WTC11 (cell line): ENCODE measurements around the gene THOC2. TPM values are rescaled to one million over a fixed set of nuclear protein-coding genes. Genes with fewer than 3 reads are reported as not detected.

ENCODE experiments used
- ATAC-seq: fragments of 200-7000 bp; cut with Tn5 transposase; 2 replicates; pipeline ENCODE4 v1.10.0; 2021; ENCODE audit warnings: mild to moderate bottlenecking, moderate library complexity
- CTCF ChIA-PET: fragments of 300-600 bp; sonication (Branson Sonifier 250); formaldehyde crosslinking; loops from one replicate; lab custom pipeline; 2021; ENCODE audit warnings: antibody characterized with exemption; lab: Charles Lee
- POLR2A ChIA-PET: fragments of 350-600 bp; sonication (Branson Sonifier 250); formaldehyde crosslinking; loops from one replicate; lab custom pipeline; 2021; ENCODE audit warnings: antibody characterized with exemption; lab: Charles Lee
- DNase-seq: peaks from one replicate; pipeline ENCODE4 v3.0.0; 2021; ENCODE audit warnings: low spot score
- H3K27ac Mint-ChIP-seq: 2 replicates; pipeline ENCODE4 v1.8.0; 2021; ENCODE audit warnings: mixed read lengths
- H3K27me3 Mint-ChIP-seq: 2 replicates; pipeline ENCODE4 v1.8.0; 2021; ENCODE audit warnings: low read depth, mild to moderate bottlenecking, moderate library complexity, mixed read lengths
- H3K36me3 Mint-ChIP-seq: 2 replicates; pipeline ENCODE4 v1.8.0; 2021; ENCODE audit warnings: mixed read lengths
- H3K4me1 Mint-ChIP-seq: 2 replicates; pipeline ENCODE4 v1.8.0; 2022; ENCODE audit warnings: mixed read lengths
- H3K4me3 Mint-ChIP-seq: 2 replicates; pipeline ENCODE4 v1.8.0; 2021; ENCODE audit warnings: mild to moderate bottlenecking, moderate library complexity, mixed read lengths
- H3K9me3 Mint-ChIP-seq: 2 replicates; pipeline ENCODE4 v1.8.0; 2021; ENCODE audit warnings: mixed read lengths
- ARID4B ChIP-seq: sonication (generic); formaldehyde crosslinking; IDR thresholded peaks from 2 replicates; pipeline ENCODE4 v1.8.0; 2023; ENCODE audit warnings: missing genetic modification reagents, mild to moderate bottlenecking, borderline replicate concordance
- ATF6 ChIP-seq: sonication (generic); formaldehyde crosslinking; IDR thresholded peaks from 2 replicates; pipeline ENCODE4 v1.8.1; 2023; ENCODE audit warnings: mild to moderate bottlenecking, missing genetic modification reagents
- CREM ChIP-seq: sonication (generic); formaldehyde crosslinking; IDR thresholded peaks from 2 replicates; pipeline ENCODE4 v1.8.1; 2022; ENCODE audit warnings: mild to moderate bottlenecking, missing genetic modification reagents, moderate library complexity
- FOXK1 ChIP-seq: sonication (generic); formaldehyde crosslinking; IDR thresholded peaks from 2 replicates; pipeline ENCODE4 v1.8.0; 2022; ENCODE audit warnings: mild to moderate bottlenecking, moderate library complexity, missing genetic modification reagents
- FOXP1 ChIP-seq: sonication (generic); formaldehyde crosslinking; IDR thresholded peaks from 2 replicates; pipeline ENCODE4 v1.8.0; 2022; ENCODE audit warnings: missing genetic modification reagents, mild to moderate bottlenecking, moderate library complexity, borderline replicate concordance
- FOXP4 ChIP-seq: sonication (generic); formaldehyde crosslinking; IDR thresholded peaks from 2 replicates; pipeline ENCODE4 v1.8.0; 2022; ENCODE audit warnings: mild to moderate bottlenecking, missing genetic modification reagents
- GTF2I ChIP-seq: fragments of 250-450 bp; sonication (Bioruptor Pico); conservative IDR thresholded peaks from 2 replicates; pipeline ENCODE4 v1.4.0; 2021; ENCODE audit warnings: mild to moderate bottlenecking
- NFE2L1 ChIP-seq: sonication (generic); formaldehyde crosslinking; IDR thresholded peaks from 2 replicates; pipeline ENCODE4 v1.8.1; 2023; ENCODE audit warnings: missing genetic modification reagents
- NFYB ChIP-seq: sonication (generic); formaldehyde crosslinking; conservative IDR thresholded peaks from 2 replicates; pipeline ENCODE4 v1.8.0; 2022; ENCODE audit warnings: low read depth, missing genetic modification reagents
- TEAD1 ChIP-seq: sonication (generic); formaldehyde crosslinking; IDR thresholded peaks from 2 replicates; pipeline ENCODE4 v1.8.0; 2022; ENCODE audit warnings: mild to moderate bottlenecking, missing genetic modification reagents
- TEAD4 ChIP-seq: sonication (generic); formaldehyde crosslinking; IDR thresholded peaks from 2 replicates; pipeline ENCODE4 v1.8.0; 2022; ENCODE audit warnings: mild to moderate bottlenecking, missing genetic modification reagents
- USF2 ChIP-seq: sonication (generic); formaldehyde crosslinking; IDR thresholded peaks from 2 replicates; pipeline ENCODE4 v1.8.1; 2023; ENCODE audit warnings: mild to moderate bottlenecking, missing genetic modification reagents, moderate library complexity
- ZNF425 ChIP-seq: fragments of 250-450 bp; sonication (Bioruptor Pico); conservative IDR thresholded peaks from 2 replicates; pipeline ENCODE4 v1.9.0; 2021; ENCODE audit warnings: mild to moderate bottlenecking
- ZNF512 ChIP-seq: sonication (generic); formaldehyde crosslinking; IDR thresholded peaks from 2 replicates; pipeline ENCODE4 v1.8.1; 2022; ENCODE audit warnings: missing genetic modification reagents, borderline replicate concordance
- total RNA-seq: library from RNA; stranded (reverse); gene quantifications from 3 replicates; pipeline ENCODE4 v1.2.3, GENCODE V29; 2021

Gene THOC2
- total RNA-seq, 1 experiment from 2014 or later: 66.1 TPM

GRCh38 chrX:123625477-123625876 lies 107.4 kb downstream of the THOC2 start (continued):
- TF ChIP-seq ZNF425 (CRISPR knock-in tag) (no peak), ARID4B (CRISPR knock-in tag) (no peak), ATF6 (no peak), FOXP1 (CRISPR knock-in tag) (no peak), ZNF512 (CRISPR knock-in tag) (no peak), CREM (CRISPR knock-in tag) (no peak), GTF2I (CRISPR knock-in tag) (no peak)

GRCh38 chrX:123617007-123617406 lies 115.8 kb downstream of the THOC2 start:
- no peak for ATAC-seq
- ChIA-PET POLR2A (no interaction called here), CTCF (no interaction called here)
- no peak overlapping the region for H3K27ac Mint-ChIP-seq
- H3K27me3 Mint-ChIP-seq: no peaks in the 10 kb centered on the region
- H3K4me1 Mint-ChIP-seq: no peaks in the 10 kb centered on the region
- no peaks in the 10 kb centered on the region for H3K9me3 Mint-ChIP-seq
- peaks cover 23% of the 10 kb centered on the region for H3K36me3 Mint-ChIP-seq
- no peak overlapping the region for H3K4me3 Mint-ChIP-seq
- TF ChIP-seq FOXP4 (CRISPR knock-in tag) (no peak), NFYB (CRISPR knock-in tag) (no peak), USF2 (CRISPR knock-in tag) (no peak), FOXK1 (no peak), TEAD1 (CRISPR knock-in tag) (no peak), NFE2L1 (CRISPR knock-in tag) (no peak), TEAD4 (no peak)
- DNase-seq: no peak
